Keratinocyte (primary cell): ENCODE measurements around the gene NGEF.

ENCODE experiments used
- EZH2 ChIP-seq: IDR thresholded peaks from one replicate; pipeline ENCODE4 v1.6.1; 2012; ENCODE audit warnings: inconsistent platforms, mild to moderate bottlenecking, low read length, moderate library complexity
- TF ChIP-seq, protein P1 (sequence below), 3 experiments: IDR thresholded peaks in 1 of 3; conservative IDR thresholded peaks in 1 of 3; optimal IDR thresholded peaks in 1 of 3; 2 replicates in 2 of 3; 3 replicates in 1 of 3; pipeline versions ENCODE3 to v1.5.1; 2011; ENCODE audit warnings: low read length in 3 of 3, mild to moderate bottlenecking in 3 of 3, moderate library complexity in 2 of 3, control low read depth in 1 of 3, inconsistent platforms in 1 of 3; ENCODE audit not compliant: insufficient read depth in 2 of 3; ENCODE audit errors: extremely low read depth in 1 of 3

DNA sequence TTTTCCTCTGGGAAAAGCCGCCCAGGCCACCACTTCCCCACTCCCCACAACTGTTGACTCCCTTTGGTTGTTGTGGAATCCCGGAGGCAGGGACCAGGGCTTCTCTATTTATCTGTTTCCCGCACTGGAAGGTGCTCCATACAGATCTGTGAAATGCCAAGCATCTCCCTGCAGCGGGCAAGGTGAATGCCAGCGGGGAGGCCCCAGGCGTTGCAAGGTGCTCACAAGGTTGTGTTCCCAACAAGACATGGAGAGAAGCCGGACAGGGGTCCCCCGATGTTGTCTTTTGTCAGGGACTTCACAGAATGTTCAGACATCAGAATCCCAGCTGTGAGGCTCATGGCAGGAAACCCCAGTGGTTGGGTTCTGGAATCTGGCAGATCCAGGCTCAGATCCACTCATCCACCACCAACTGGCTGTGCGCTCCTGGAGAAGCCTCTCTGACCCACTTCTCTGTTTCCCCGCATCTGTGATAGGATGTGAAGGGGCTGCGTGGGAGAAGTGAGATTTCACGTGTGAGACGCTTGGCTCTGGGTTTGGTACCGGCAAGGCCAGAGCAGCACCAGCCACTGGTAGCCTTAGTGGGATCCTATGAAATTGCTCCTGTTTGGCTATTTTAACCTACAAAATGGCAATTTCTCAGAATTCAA, 10.8 kb upstream of the NGEF start:
- TF ChIP-seq, protein P1, sequence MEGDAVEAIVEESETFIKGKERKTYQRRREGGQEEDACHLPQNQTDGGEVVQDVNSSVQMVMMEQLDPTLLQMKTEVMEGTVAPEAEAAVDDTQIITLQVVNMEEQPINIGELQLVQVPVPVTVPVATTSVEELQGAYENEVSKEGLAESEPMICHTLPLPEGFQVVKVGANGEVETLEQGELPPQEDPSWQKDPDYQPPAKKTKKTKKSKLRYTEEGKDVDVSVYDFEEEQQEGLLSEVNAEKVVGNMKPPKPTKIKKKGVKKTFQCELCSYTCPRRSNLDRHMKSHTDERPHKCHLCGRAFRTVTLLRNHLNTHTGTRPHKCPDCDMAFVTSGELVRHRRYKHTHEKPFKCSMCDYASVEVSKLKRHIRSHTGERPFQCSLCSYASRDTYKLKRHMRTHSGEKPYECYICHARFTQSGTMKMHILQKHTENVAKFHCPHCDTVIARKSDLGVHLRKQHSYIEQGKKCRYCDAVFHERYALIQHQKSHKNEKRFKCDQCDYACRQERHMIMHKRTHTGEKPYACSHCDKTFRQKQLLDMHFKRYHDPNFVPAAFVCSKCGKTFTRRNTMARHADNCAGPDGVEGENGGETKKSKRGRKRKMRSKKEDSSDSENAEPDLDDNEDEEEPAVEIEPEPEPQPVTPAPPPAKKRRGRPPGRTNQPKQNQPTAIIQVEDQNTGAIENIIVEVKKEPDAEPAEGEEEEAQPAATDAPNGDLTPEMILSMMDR (optimal IDR thresholded peaks at IDR 0.05 in 1 of 3, IDR thresholded peaks at IDR 0.05 in 1 of 3, conservative IDR thresholded peaks at IDR 0.05 in 1 of 3; ENCODE audit: extremely low read depth in 1 of 3, insufficient read depth in 2 of 3, low read length in 3 of 3) = no peak
- no peak for TF ChIP-seq EZH2
